DMS53 treated with DMSO at 0.1 percent for 48 hours (cell line): ENCODE data around the gene CNGB1.
"Not testable (repeated sequence)": the region's sequence is repeated elsewhere in the genome, so short reads cannot be mapped to it uniquely, and the experiment has no call there.

Experiments
- DNase-seq: peaks from one replicate; lab custom pipeline; 2025; ENCODE audit not compliant: unreplicated experiment; lab: John Stamatoyannopoulos, UW

Gene CNGB1

DNA sequence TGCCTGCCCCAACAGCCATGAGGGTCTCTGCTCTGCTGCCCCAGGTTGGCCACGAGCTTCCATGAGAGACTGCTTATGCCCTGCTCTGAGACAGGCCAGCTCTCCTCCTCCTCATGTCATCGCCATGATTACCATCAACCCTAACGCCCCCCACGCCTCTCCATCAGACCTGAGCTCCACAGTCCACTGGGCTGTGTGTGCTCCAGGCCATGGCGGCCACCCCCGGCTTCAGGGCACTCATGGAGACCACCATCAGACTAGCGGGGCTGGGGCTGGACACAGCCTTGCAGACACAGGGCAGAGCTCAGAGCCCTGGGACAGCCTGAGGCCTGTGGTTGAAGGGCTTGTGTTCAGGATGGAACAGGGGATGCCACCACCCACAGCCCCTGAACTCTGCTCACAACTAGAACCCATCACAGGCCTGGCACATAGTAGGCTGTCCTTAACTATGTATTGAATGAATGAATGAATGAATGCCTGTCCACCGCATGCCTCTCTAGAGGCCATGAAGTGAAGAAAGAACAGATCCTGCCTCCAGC lies 14.6 kb downstream of the CNGB1 start:
- DNase-seq = no peak

DNA sequence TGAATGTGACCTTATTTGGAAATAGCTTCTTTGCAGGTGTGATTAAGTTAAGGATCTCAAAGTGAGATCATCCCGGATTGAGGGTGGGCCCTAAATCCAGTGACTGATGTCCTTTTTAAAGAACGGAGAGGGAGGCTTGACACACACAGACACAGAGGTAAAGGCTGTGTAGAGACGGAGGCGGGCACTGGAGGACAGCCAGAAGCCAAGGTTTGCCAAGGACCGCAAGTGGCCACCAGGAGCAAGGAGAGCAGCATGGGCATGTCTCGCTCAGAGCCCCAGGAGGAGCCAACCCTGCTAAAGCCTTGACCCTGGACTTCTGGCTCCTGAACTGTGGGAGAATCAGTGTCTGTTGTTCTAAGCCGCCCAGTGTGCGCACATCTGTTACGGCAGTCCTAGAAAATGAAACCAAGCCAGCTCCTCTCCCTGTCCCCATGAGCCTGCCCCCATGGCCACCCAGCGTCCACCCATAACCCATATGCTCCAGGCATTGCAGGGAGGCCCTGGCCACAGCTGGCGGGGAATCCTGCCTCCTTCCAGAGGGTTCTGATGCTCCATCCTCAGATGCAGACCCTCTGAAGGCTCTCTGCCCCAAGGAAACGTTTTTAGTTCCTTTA lies 15.2 kb downstream of the CNGB1 start:
- DNase-seq = no peak

- no peak for DNase-seq
Observed at GRCh38 chr16:57953857-57954256, 17.1 kb downstream of the CNGB1 start.

DNA sequence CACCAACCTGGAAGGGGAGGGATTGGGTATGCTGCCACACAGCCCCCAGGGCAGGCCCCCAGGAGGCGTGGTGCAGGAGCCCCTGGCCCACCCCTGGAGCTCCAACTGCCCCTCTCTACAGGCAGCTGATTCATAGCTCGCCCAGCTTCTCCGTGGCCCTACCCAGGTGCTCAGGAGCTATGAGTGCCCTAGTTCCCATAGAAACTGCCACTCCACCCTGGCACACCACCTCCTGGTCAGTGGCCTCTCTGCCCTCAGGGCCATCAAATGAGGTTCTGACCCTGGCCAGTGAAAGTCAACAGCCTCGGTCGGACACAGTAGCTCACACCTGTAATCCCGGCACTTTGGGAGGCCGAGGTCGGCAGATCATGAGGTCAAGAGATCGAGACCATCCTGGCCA lies 18.0 kb downstream of the CNGB1 start:
- DNase-seq = no peak

DNA sequence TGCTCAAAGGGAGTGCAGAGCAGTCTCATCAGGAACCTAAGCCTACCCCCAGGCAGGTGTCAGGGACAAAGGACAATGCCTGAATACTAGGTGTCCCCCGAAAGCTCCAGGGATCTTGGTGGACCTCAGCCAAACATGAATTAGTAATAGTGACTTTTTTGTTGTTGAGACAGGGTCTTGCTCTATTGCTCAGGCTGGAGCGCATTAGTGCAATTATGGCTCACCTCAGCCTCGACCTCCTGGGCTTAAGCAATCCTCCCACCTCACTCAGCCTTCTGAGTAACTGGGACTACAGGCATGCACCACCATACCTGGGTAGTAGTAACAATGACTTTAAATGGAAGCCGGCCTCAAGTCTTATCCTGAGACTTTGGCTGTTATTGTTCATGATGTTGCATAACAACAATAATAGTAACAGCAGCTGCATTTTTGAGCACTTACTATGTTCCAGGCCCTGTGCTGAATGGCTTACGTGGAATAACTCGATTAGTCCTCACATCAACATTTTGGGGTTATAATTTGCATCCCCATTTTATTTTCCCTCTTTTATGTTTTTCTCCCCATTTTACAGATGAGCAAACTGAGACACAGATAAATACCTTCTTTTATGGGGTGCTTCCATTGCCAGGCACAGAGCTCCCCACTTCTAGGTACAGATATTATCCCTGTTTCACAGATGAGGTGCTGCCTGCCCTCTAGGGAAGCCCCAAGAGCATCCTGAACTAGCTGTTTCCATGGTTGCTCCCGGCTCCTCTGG lies 19.5 kb downstream of the CNGB1 start:
- DNase-seq = no peak

DNA sequence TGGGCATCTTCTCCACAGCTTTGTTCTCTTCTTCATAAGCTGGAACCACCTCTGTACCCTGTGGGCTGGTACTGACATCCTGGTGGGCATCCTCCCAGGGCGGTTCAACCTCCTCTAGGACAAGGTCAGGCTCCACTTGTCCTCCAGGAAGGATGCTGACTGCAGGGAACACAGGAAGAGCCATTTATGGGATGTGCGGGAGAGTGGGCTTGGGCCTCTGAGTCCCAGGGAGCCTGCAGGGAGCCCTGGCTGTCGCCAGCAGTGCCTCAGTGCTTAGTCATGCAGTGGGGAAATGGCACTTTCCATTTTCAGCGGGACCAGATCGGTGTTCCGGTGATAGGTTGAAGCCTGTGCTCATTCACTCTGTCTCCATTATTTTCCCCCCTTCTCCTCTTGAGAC lies 20.5 kb downstream of the CNGB1 start:
- no peak for DNase-seq

- no peak for DNase-seq
Observed at GRCh38 chr16:57949595-57950238, 21.2 kb downstream of the CNGB1 start.

DNA sequence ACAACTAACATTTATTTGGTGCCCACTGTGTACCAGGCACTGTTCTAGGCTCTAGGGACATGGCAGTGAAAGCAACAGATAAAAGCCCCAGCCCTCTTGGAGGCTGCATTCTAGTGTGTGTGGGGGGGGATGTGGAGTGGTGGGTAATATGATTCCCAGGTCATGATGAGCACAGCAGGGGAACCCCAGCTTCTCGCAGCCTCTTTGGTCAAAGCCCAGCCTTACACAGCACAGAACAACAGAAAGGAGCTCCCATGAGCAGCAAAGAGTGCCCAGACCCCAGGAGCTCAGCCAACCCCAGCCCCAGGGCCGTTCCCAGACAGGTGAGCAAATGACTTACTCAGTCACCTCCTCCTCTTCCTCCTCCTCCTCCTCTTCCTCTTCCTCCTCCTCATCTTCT lies 21.9 kb downstream of the CNGB1 start:
- DNase-seq = no peak

DNA sequence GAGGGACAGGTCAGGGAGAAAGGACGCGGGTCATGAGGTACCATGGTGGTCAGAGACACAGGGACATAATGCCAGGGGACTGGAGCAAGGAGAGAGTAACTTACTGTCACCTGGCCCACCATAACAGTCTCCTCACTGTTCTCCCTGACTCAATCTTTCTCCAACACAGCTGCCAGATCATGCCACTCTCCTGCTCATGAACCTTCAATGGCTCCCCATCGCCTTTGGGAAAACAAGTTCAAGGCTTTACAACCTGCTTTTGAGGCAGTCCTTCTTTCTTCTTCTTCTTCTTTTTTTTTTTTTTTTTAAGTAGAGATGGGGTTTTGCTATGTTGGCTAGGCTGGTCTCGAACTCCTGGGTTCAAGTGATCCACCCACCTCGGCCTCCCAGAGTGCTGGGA lies 22.9 kb downstream of the CNGB1 start:
- no peak for DNase-seq

GRCh38 chr16:57947261-57947660 lies 23.7 kb downstream of the CNGB1 start:
- DNase-seq = no peak

GRCh38 chr16:57946181-57946801 lies 24.6 kb downstream of the CNGB1 start:
- DNase-seq = no peak

DNA sequence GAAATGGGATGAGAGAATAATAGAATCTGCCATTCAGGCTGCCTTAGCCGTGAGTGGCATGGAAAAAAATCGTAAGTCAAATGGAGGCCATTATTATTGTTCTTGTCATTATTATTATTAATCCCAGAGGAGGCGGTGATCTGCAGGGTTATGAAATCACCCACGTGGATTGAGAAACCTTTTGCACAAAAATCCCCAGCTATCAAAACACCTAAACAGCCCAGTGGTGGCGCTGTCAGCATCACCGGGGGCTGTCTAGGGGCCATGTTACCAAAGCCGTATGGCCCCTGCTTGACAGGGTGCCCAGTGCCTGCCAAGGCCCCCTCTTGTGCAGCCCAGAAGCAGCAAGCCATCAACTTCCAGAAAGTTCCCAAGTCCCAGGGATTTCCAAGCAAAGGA lies 25.2 kb downstream of the CNGB1 start:
- no peak for DNase-seq

GRCh38 chr16:57944970-57945739 lies 25.8 kb downstream of the CNGB1 start:
- no peak for DNase-seq

DNA sequence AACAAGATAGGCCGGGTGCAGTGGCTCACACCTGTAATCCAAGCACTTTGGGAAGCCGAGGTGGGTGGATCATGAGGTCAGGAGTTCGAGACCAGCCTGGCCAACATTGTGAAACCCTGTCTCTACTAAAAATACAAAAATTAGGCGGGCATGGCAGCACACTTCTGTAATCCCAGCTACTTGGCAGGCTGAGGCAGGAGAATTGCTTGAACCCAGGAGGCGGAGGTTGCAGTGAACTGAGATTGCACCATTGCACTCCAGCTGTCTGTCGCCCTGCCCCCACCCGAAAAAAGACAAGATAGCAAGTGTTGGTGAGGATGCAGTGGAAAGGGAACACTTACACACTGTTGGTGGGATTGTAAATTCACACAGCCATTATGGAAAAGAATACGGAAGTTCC lies 27.5 kb downstream of the CNGB1 start:
- DNase-seq = not testable (repeated sequence)

- DNase-seq = not testable (repeated sequence)
Observed at GRCh38 chr16:57941901-57942300, 29.0 kb downstream of the CNGB1 start.

DNA sequence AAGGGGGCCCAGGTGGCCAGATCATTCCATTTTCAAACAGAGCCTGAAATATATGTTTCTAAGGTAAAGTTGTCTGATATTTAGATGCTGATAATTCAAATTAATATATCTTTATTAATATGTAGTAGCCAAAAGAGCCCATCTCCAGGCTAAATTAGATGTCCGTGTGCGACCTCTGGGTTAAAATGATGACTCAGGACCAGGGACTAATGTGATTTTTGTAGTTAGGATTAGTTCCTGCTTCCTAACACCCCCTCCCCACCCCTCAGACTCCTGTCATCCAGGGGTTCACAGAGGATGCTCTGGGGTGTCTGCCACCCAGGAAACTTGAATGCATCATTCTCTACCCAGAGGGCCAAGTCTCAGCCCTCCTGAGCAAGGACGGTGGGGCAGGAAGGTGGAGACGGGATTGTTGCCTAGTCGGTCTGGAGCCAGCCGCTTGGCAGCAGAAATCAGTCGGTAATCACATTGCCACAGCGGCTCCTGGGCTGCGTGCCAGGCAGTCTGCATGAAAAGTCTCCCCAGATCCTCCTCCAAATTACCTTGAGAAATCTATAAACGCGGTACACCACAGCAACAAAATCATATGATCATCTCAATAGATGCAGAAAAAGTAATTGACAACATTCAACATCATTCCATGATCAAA lies 29.8 kb downstream of the CNGB1 start:
- DNase-seq = no peak

DNA sequence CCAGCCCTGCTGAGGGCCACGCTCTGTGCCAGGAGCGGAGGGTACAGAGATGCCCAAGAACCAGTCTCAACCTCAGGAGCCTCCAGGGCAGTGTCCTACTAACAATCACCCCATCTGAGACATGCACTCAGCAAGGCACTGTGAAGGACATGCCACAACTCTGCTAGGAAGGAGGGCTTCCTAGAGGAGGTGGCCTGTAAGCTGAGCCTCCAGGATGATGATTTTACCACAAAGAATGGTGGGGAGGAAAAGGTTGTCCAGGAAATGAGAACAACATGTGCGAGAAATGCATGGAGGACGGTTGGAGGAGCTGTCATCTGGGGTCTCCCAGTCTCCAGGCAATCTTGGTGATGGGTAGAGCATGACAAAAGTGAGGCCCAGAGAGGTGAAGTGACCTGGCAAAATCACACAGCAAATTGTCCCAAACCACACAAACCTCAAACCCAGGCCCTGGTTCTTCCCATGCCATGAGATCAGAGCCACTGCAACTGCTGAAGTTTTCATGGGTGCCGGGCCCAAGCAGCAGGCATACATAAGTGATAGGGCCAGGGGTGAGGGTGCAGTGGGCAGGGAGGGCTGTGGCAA lies 30.5 kb downstream of the CNGB1 start:
- DNase-seq = no peak

GRCh38 chr16:57939872-57940224 lies 31.1 kb downstream of the CNGB1 start:
- DNase-seq = no peak

- no peak for DNase-seq
Observed at GRCh38 chr16:57938936-57939871, 31.7 kb downstream of the CNGB1 start.
